ENCODE results near the gene PTGER1.
"Not testable (repeated sequence)": the region's sequence is repeated elsewhere in the genome, so short reads cannot be mapped to it uniquely, and the experiment has no call there.

The PTGER1 gene

GRCh38 chr19:14475251-14476073, at the start of gene PTGER1:
Gene PTGER1, minus strand, starts transcription at chr19:14475354. Its CDS starts 1,034 bp downstream, at chr19:14474320.
- DNase-seq, result no peak

GRCh38 chr19:14520543-14520942, 45.4 kb upstream of the PTGER1 start:
- DNase-seq, result no peak

GRCh38 chr19:14519860-14520407, 44.8 kb upstream of the PTGER1 start:
- DNase-seq, result no peak

- no peak for DNase-seq
These were observed 44.2 kb upstream of the PTGER1 start for GRCh38 chr19:14519245-14519859.

GRCh38 chr19:14517840-14518505, 42.8 kb upstream of the PTGER1 start, which contains the start of gene DNAJB1:
Gene DNAJB1, minus strand, starts transcription at chr19:14518397. Its CDS starts 48 bp downstream, at chr19:14518349.
- DNase-seq, result peak; percentile 59

- DNase-seq, result no peak
These were observed 42.3 kb upstream of the PTGER1 start for GRCh38 chr19:14517446-14517839.

- no peak for DNase-seq
These were observed 41.7 kb upstream of the PTGER1 start for GRCh38 chr19:14516746-14517438.

GRCh38 chr19:14516048-14516534, 40.9 kb upstream of the PTGER1 start:
- DNase-seq, result peak; percentile 15

- no peak for DNase-seq
These were observed 40.4 kb upstream of the PTGER1 start for GRCh38 chr19:14515501-14516047.

- peak; percentile 17 for DNase-seq
These were observed 39.2 kb upstream of the PTGER1 start for GRCh38 chr19:14514215-14514863.

- no peak for DNase-seq
These were observed 37.3 kb upstream of the PTGER1 start for GRCh38 chr19:14512406-14512961.

GRCh38 chr19:14511229-14511593, 36.1 kb upstream of the PTGER1 start:
- no peak for DNase-seq

- no peak for DNase-seq
These were observed 35.4 kb upstream of the PTGER1 start for GRCh38 chr19:14510311-14511228.

GRCh38 chr19:14507704-14508542, 32.8 kb upstream of the PTGER1 start:
- no peak for DNase-seq

- DNase-seq, result peak; percentile 26
These were observed 30.5 kb upstream of the PTGER1 start for GRCh38 chr19:14505488-14506239.

- DNase-seq, result not testable (repeated sequence)
These were observed 29.4 kb upstream of the PTGER1 start for GRCh38 chr19:14504575-14504974.

GRCh38 chr19:14503285-14503684, 28.1 kb upstream of the PTGER1 start:
- DNase-seq, result no peak

GRCh38 chr19:14502334-14503092, 27.4 kb upstream of the PTGER1 start:
- no peak for DNase-seq

Measured in NCI-H345 (cell line).